Smooth muscle cell of the brain vasculature (primary cell): Measurements from ENCODE around the gene AIG1.
A peak's percentile ranks its signal among the peaks of the same experiment; 100 is the strongest.
"Not testable (repeated sequence)": the region's sequence is repeated elsewhere in the genome, so short reads cannot be mapped to it uniquely, and the experiment has no call there.

Experiments
- DNase-seq: peaks from one replicate; pipeline ENCODE4 v3.0.0-alpha.2; 2012; ENCODE audit warnings: low read depth, low spot score

Gene AIG1

DNA sequence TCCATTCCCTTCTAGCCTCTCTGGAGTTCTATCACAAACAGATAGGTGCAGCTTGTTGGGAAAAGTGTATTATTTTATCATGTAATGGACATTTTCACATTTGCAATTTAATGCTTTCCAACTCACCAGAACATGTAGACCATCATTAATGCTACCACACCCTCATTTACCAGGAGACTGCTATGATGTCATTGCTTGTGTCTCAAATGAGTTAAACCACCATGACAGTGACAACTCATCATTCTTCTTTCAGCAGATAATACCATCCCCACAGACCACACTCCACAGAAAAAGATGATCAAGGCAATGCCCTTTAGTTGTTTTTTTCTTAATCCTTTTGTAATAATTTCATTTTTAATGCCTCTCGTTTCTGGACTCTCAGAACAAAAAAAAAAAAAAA lies 168.7 kb downstream of the AIG1 start:
- no peak for DNase-seq

DNA sequence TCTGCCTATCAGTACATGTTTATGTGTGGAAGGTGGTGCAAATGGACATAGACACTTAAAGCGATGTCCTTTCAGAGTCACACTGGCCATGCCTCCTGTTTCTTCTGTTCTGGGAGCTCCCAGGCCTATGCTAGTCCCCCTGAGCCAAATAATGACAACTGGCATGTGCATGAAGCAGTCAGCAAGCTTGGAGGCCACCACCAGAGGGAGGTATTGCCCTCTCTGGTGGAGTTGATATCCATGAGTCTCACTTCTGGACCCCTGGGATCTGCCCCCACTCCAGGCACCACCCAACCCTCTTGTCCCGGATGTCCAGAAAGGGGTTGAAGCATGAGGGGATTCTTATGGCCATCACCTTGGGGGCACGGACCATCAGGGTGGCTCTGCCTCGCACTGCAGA lies 172.2 kb downstream of the AIG1 start:
- DNase-seq: no peak

DNA sequence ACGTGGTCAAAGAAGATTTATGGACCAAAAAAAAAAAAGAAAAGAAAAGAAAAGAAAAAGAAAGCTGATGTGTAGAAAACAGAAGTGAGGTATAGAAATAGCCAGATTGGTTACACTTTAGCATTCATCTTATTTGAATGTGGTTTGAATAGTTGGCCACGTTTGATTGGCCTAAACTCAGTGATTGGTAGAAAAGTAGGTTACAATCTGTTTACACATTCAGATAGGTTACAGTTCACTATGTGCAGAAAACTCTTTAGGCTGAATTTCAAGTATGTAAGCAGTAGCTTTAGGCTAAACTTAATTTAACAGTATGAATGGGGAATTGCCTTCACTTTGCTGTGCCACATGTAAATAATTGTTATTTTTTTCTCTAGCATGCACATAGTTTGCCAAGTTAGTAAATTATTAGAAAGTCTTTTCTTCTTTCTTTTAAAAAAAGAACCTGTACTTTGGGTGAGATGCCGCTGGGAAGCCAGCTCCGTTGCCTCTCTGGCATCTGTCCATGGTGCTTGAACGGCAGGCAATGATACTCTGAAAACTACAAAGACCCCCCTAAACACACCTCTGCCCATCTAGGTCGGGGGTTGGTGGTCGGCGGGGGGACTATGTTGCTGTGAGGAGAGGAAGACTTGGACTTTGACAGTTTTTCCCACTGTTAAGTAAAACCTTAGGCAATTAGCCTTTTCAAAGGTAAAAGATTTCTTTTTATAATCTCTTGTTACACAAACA lies 173.0 kb downstream of the AIG1 start:
- DNase-seq: no peak

DNA sequence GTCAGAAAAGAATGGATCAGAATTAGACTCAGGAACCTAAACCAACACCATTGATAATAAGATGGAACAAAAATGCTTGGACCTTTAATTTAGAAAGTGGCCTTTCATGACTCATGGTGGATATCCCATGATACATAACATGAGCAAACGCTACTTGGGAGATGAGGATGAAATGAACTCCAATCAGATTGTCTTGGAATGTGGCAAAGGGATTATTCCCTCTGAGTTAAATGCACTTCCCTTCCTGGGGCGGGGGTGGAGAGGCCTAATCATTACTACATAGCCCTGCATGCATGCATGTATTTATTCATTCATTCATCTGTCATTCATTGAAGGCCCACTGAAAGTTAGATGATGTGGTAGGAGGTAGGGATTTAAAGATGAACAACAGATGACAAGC lies 174.0 kb downstream of the AIG1 start:
- no peak for DNase-seq

DNA sequence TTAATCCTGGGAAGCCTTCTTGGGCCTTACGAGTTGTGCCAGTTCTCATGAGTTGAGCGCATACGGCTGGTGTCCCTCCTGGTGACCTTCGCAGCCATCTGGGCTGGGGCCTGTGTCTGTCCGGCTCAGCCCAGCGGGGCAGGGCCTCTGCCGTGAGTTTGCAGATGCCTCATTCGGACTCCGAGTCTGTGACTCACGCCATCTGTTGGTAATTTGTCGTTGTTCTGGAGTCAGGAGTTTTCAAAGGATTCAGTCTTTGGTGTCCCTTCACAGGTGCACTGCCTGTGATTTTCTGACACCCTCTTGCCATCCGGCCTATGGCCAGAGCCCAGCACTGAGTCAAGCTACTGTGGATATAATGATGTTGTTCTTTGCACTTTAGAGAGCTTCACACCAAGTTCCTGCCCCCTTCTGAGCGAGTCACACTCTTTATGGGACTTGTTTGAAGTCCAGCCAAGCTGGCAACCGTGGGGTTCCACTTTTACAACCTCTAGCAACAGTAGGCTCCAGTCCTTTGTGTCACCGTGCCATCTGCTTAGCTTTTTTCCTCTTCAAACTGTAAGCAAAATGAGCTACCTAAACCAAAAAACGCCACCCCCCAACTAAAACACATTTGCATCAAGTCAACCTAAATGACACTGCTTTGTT lies 175.6 kb downstream of the AIG1 start:
- DNase-seq: peak; percentile 28

DNA sequence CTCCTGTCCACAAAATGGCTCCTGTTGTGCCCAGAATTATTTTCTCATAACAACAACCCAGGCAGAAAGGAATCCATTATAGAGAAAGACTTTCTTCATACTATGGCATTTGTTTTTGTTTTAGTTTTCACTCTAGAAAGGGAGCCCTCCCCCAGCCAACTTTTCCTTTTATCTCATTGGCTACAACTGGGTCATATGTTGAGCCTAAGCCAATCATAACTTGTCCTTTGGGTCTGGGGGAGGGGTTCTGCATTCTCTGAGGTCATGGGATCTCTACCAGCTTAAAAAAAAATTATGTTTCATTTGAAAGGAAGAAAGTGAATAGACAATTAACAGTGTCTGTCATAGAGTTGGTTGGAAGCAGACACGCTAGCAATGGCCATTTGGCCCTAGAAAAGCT lies 177.6 kb downstream of the AIG1 start:
- DNase-seq: no peak

DNA sequence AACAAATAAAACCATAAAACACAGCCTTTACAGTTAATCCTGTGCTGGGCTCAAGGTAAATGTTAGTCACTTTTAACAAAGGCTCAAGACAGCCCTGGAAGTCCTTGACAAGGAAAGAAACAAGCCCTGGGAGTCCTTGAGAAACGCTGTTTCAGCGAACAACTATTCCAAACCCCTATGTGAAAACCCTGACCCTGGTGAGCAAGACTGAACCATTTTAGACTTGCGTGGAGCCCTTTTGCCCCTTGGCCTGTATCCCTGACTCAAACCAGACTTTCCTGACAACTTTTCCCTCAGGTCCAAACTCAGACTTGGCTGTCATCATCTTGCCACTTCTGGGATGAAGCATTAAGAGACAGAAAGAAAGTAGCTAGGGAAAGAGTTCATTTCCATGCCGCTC lies 180.4 kb downstream of the AIG1 start:
- no peak for DNase-seq

DNA sequence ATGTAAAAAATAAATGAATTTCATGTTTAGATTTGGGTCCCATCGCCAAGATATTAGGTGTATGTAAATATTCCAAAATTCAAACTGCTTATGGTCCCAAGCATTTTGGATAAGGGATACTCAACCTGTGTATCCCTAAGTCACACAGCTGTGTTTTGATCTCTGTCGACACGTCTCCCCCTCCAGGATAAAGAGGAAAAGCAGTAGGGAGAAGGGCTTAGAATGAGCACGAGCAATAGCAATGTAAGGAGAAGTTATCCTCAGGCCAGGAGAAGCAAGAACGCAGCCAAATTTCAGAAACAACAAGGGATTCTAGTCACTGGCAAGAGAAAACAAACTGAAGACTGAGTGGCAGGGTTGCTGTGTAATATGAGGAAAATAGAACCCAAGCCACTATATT lies 181.2 kb downstream of the AIG1 start:
- no peak for DNase-seq

DNA sequence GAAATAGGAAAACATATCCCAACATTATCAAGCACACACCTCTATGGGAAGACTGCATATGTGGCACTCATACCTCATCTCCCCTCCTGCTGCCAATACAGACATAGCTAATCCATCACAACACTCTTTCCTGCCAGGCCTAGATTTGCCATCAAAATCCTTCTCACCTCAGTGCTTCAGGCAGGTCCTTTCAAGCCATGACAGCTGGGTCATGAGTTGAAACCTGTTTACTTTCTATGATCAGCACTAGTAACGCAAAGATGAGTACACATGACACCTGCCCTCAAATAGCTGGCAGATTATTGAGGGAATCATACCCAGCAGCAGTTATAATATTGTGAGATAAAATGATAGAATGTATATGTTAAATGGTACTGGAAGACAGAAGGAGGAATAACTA lies 183.1 kb downstream of the AIG1 start:
- DNase-seq: no peak

DNA sequence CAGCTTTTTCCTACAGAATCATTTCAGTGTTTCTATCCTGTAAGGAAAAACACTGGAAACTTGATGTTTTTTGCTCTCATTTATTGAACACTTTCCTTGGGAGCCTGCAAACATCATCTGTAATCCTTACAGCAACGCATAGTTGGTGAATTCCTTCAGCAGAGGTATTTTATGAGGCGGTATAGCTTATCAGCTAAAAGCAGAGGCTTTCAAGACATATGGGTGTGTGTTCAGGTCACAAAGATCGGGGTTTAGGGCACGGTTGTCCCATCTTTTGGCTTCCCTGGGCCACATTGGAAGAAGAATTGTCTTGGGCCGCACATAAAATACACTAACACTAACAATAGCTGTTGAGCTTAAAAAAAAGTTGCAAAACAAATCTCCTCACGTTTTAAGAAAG lies 185.0 kb downstream of the AIG1 start:
- DNase-seq: no peak

DNA sequence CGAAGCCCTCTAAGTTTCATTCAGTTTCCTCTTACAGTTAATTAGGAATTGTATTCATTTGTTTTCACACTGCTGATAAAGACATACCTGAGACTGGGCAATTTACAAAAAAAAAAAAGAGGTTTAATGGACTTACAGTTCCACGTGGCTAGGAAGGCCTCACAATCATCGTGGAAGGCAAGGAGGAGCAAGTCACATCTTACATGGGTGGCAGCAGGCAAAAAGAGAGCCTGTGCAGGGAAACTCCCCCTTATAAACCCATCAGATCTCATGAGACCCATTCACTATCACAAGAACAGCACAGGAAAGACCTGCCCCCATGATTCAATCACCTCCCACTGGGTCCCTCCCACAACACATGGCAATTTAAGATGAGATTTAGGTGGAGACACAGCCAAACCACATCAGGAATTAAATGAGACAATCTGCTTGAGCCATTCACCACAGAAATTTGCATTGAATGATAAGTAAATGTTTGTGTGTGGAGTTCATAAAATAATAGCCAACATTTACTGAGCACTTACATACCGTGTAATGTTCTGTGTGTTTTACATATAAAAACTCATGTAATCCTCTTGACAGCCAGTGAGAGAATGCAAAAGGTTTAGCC lies 185.6 kb downstream of the AIG1 start:
- DNase-seq: not testable (repeated sequence)

DNA sequence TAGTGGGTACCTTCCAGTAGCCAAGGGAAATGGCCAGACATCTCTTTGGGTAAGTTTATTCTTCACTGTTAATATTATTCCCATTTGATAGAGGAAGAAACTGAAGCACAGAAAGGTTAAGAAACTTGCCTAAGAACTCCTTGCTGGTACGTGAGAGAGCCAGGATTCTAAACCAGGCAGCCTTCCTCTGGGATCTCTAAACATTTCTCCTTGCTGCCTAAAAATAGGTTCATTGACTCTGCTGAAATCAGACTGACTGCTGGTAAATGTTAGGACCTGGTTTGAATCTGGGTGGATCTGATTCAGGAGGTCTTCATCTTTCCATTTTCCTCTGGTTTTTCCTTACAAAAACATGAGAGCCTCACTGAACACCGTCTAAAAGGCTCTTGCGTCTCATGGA lies 186.9 kb downstream of the AIG1 start:
- no peak for DNase-seq

DNA sequence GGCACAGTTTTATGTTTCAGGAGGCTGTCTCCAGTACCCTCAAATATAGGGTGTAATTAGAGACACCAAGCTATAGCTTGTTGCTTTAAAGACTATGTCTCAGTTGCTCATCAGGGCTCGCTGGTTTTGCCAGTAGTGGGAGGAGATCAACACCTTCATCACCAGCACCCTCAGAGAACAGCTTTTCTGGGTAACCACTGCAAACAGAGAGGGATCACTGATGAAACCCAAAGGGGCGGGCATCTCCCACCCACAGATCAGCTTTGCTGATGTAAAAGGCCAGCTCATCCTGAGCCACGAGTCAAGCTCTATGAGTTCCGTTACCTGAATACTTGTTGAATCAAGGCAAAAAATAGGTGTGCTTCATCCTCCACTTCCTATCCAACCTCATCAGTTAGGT lies 187.7 kb downstream of the AIG1 start:
- no peak for DNase-seq

DNA sequence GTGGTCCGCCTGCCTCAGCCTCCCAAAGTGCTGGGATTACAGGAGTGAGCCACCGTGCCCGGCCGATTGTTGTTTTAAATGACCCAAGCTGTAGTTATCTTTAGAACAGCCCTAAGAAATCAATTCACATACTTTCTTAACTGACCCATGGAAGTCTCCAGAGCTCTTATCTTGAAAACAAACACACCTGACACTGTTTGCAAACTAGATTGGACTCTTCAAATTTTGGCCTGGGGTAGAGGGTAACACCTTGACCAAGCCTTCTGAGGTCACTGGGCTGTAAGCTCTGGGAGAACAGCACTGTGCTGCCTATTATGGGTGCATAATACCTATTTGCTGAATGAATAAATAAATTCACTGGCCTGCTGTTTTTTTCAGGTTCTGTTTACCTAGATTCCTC lies 190.6 kb downstream of the AIG1 start:
- DNase-seq: no peak

DNA sequence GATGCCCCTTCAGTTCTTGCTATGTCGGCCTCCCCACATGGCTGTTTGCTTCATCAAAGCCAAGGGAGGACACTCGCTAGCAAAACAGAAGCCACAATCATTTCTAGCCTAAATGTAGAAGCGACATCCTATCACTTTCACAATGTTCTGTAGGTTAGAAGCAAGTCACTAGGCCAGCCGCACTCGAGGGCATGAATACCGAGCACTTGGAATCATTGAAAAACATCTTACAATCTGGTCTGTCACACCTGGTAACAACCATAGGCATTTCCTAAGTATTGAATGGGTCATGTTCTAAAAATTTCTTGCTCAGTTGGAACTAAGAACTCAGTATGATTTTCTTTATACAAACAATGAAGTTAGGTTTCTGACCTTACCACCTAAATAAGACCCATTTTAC lies 192.3 kb downstream of the AIG1 start:
- no peak for DNase-seq

DNA sequence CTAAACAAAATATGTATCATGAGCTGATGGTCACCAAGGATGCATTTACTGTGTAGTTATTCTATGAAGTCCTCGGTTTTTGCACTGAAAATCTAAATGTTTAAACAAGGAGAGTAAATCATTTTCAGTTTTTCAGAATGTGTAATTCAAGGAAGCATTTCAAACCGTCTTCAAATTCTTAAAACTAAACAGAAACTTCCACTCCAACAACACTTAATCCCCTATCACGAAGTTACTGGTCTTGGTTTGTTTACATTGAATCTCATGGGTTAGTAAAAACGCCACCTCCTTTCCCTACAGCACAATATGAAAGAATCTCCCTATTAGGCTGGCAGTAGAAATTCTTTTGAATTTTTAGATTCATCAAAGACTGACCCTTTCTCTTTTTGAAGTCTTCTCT lies 192.9 kb downstream of the AIG1 start:
- no peak for DNase-seq

DNA sequence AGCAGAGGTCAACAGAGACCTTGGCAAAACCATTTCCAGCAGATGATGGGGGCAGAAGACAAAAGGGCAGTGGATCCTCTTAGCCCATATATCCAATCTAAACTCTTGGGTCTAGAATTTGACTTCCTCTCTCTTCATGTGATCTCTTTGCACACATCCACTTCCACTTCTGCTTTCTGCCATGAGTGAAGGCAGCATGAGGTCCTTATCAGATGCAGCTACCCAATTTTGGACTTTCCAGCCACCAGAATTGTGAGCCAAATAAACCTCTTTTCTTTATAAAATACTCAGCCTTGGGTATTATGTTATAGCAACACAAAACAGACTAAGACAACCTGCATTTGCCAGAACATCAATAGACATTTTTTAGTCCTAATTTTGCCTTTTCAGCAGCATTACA lies 198.3 kb downstream of the AIG1 start:
- DNase-seq: no peak

DNA sequence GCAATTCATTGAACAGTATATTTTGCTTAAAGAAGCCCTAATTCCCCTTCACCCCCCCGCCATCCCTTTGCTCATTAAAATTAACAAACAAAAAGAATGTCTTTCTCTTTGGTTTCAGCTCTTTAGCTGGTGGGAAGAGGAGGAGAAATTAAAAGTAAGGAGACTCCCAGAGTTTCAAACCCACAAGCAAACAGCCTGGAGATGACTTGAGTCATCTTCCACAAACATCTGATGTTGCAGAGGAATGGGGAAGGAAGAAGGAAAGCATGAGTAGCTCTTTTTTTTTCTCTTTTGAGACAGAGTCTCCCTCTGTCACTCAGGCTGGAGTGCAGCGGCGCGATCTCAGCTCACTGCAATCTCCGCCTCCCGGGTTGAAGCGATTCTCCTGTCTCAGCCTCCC lies 200.2 kb downstream of the AIG1 start:
- no peak for DNase-seq

DNA sequence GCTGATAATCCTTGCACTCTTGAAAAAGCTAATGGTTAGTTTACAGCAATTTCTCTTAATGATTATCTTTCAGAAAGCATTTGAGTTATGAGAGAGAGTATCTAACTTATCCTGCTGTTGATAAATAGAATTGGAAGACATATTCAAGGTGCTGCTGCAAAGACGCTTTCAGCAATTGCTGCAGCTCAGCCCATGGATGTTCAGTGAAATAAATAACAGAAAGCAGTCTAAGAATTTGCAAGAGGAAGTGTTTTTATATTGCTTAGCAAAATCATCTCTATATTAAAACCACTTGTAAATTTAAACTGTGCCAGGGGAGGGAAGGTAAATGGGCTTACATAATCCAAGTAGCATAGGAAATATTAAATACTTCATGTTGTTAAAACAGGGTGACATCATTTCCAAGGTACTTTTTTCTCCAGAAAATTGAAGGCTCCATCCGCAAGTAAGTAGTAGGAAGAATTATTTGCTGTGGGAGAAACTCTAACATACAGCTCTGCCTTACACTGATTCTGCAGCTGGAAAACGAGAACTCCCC lies 201.3 kb downstream of the AIG1 start:
- DNase-seq: no peak

DNA sequence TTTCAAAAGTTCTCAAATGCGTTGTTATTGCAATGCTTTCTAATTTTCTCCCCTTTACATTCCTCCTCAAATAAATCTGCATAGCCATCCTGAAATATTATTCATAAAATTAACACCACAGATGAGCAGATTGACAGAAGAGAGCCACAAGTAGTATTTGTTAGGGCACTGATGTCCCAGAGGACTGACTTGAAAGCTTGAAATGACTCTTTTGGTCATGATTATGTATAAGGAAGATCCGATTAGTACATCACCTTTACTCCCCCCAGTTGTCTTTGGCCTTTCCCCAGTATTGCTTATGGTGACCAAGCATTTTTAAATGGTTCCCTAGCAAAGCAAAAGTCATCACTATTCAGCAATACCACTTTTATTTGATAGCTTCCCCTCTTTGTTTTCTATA lies 202.2 kb downstream of the AIG1 start:
- no peak for DNase-seq

DNA sequence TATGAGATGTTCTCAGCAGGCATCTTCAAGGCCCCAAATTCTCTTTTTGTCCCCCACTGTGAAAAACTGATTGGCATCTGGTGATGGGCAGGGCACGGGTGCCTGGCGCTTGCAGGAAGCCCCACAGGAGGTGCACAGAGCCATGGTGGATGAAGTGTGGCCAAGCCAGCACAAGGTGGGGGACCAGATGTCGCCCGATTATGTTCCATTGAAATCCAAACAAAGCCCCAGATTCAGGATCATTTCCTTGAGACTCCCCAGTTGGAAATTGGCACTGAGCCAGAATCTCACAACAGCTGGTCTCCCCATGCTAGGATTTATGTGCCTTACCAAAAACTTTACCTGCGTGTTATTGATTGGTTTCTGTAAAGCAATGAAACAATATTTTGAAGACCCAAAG lies 203.7 kb downstream of the AIG1 start:
- DNase-seq: peak; percentile 23

DNA sequence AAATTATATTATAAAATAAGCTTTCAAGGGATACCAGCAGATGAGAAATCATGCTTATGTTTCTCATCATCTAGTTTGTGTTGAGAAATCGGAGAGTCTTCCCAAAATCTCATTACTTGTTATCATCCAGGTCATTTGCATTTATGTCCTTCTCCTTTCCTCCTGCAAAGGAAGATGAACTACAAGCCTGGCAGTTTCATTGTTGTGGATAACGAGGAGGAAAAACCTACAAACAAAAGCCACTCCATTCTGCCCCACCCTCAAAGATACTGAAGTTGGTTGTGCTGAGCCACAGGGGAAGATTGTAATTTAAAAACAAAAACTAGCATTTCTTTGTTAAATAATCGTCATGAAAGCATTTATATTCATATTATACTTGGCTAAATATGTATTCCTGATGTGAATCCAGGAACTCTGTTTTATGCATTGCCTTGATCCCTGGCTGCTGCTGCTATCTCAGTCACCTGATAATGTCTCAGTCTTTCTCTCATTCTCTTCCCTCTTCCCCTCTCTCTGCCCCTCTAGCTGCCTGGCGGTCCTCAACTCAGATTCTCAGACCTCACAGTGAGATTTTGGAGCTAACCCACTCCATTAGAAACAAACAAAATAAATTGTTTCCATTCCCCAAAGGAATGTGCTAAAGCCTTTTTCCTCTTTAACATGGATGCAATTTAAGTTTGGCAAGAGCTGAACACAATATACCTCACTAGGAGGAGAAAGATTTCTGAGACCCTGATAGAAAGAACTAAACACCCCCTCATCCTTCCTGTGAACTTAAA lies 204.5 kb downstream of the AIG1 start:
- no peak for DNase-seq
